HG02571 (cell line): ENCODE data around the gene TJP1.
"Not testable (repeated sequence)": the region's sequence is repeated elsewhere in the genome, so short reads cannot be mapped to it uniquely, and the experiment has no call there.

Experiments used
- ATAC-seq: cut with Tn5 transposase; IDR thresholded peaks from one replicate; pipeline ENCODE4 v1.9.1; 2021; ENCODE audit warnings: mild to moderate bottlenecking, moderate library complexity; ENCODE audit not compliant: unreplicated experiment

TJP1 gene

GRCh38 chr15:29685156-29686078 is 136.9 kb downstream of the TJP1 start:
- no peak for ATAC-seq

- ATAC-seq = no peak
These were observed 139.5 kb downstream of the TJP1 start for GRCh38 chr15:29682781-29683180.

- no peak for ATAC-seq
These were observed 139.9 kb downstream of the TJP1 start for GRCh38 chr15:29682361-29682760.

- no peak for ATAC-seq
These were observed 140.3 kb downstream of the TJP1 start for GRCh38 chr15:29681946-29682345.

GRCh38 chr15:29681166-29681845 is 141.0 kb downstream of the TJP1 start:
- ATAC-seq = no peak

- no peak for ATAC-seq
These were observed 141.7 kb downstream of the TJP1 start for GRCh38 chr15:29680465-29681165.

GRCh38 chr15:29678504-29679034 is 143.7 kb downstream of the TJP1 start:
- ATAC-seq = no peak

GRCh38 chr15:29677871-29678461 is 144.3 kb downstream of the TJP1 start:
- ATAC-seq = no peak

GRCh38 chr15:29677455-29677854 is 144.8 kb downstream of the TJP1 start:
- no peak for ATAC-seq

- ATAC-seq = no peak
These were observed 145.3 kb downstream of the TJP1 start for GRCh38 chr15:29676961-29677402.

GRCh38 chr15:29676374-29676960 is 145.8 kb downstream of the TJP1 start:
- ATAC-seq = not testable (repeated sequence)

GRCh38 chr15:29675791-29676301 is 146.4 kb downstream of the TJP1 start:
- ATAC-seq = no peak

- ATAC-seq = no peak
These were observed 147.4 kb downstream of the TJP1 start for GRCh38 chr15:29674661-29675533.

GRCh38 chr15:29672923-29673809 is 149.1 kb downstream of the TJP1 start:
- no peak for ATAC-seq

GRCh38 chr15:29672446-29672845 is 149.8 kb downstream of the TJP1 start:
- no peak for ATAC-seq

GRCh38 chr15:29672046-29672445 is 150.2 kb downstream of the TJP1 start:
- not testable (repeated sequence) for ATAC-seq

- ATAC-seq = no peak
These were observed 151.0 kb downstream of the TJP1 start for GRCh38 chr15:29670998-29671981.
